SU-DHL-6 (cell line): ENCODE data around the gene ADSL.

Source experiments
- H2AFZ ChIP-seq: fragments of 200-600 bp; sonication (generic); 2 replicates; pipeline ENCODE4 v1.6.1; 2014; ENCODE audit warnings: low read depth, mild to moderate bottlenecking, moderate library complexity, mixed read lengths, antibody characterized with exemption, low read length; ENCODE audit not compliant: severe bottlenecking
- H3F3A ChIP-seq: fragments of 200-600 bp; shearing (Covaris generic); 2 replicates; pipeline ENCODE4 v1.6.0; 2016; ENCODE audit warnings: antibody characterized with exemption, mild to moderate bottlenecking; ENCODE audit not compliant: insufficient read depth
- H3K27ac ChIP-seq: fragments of 200-600 bp; sonication (generic); 2 replicates; pipeline ENCODE4 v1.5.1; 2016; ENCODE audit warnings: low read depth, mild to moderate bottlenecking, low read length, moderate library complexity, mixed read lengths
- H3K27me3 ChIP-seq: fragments of 200-600 bp; sonication (generic), shearing (Covaris generic); 2 replicates; pipeline ENCODE4 v1.6.0; 2014; ENCODE audit warnings: mild to moderate bottlenecking, low read length
- H3K36me3 ChIP-seq: fragments of 200-600 bp; sonication (generic); 2 replicates; pipeline ENCODE4 v1.6.1; 2014; ENCODE audit warnings: mild to moderate bottlenecking, low read length, mixed read lengths
- H3K4me2 ChIP-seq: fragments of 300-600, 200-600 bp; shearing (Covaris generic), sonication (generic); 2 replicates; pipeline ENCODE4 v1.6.0; 2014; ENCODE audit warnings: low read length, low read depth, mild to moderate bottlenecking; ENCODE audit not compliant: poor library complexity, severe bottlenecking
- H3K4me3 ChIP-seq: fragments of 200-600 bp; sonication (generic); 2 replicates; pipeline ENCODE4 v1.5.1; 2014; ENCODE audit warnings: antibody characterized with exemption, low read length, mild to moderate bottlenecking, mixed read lengths; ENCODE audit not compliant: insufficient read depth, poor library complexity, severe bottlenecking
- H3K79me2 ChIP-seq: fragments of 200-600 bp; sonication (generic); 2 replicates; pipeline ENCODE4 v1.6.1; 2014; ENCODE audit warnings: mild to moderate bottlenecking, low read length, moderate library complexity; ENCODE audit not compliant: insufficient read depth
- H3K9ac ChIP-seq: fragments of 200-600 bp; sonication (generic); 2 replicates; pipeline ENCODE4 v1.7.0; 2014; ENCODE audit warnings: mild to moderate bottlenecking, low read length
- H3K9me2 ChIP-seq: fragments of 200-600 bp; sonication (generic); replicated peaks from 2 replicates; pipeline ENCODE4 v1.6.1; 2014; ENCODE audit warnings: low read length; ENCODE audit not compliant: insufficient read depth
- H3K9me3 ChIP-seq: fragments of 200-600 bp; sonication (generic); 2 replicates; pipeline ENCODE4 v1.6.1; 2014; ENCODE audit warnings: low read length, mixed read lengths; ENCODE audit not compliant: insufficient read depth
- H4K20me1 ChIP-seq: fragments of 200-600 bp; sonication (generic); 2 replicates; pipeline ENCODE4 v1.6.1; 2014; ENCODE audit warnings: low read depth, mild to moderate bottlenecking, antibody characterized with exemption, low read length, moderate library complexity, mixed read lengths
- EZH2phosphoT487 ChIP-seq: fragments of 200-600 bp; sonication (generic), shearing (Covaris generic); conservative IDR thresholded peaks from 2 replicates; pipeline ENCODE4 v1.6.1; 2018; ENCODE audit warnings: mild to moderate bottlenecking, antibody characterized with exemption, low read length, moderate library complexity, mixed read lengths
- TF ChIP-seq, protein P1 (sequence below): fragments of 200-600 bp; sonication (generic); IDR thresholded peaks from one replicate; pipeline ENCODE4 v1.5.1; 2017; ENCODE audit warnings: antibody characterized with exemption, mild to moderate bottlenecking, low read length, moderate library complexity; ENCODE audit not compliant: insufficient read depth, poor library complexity, severe bottlenecking

Gene ADSL

DNA sequence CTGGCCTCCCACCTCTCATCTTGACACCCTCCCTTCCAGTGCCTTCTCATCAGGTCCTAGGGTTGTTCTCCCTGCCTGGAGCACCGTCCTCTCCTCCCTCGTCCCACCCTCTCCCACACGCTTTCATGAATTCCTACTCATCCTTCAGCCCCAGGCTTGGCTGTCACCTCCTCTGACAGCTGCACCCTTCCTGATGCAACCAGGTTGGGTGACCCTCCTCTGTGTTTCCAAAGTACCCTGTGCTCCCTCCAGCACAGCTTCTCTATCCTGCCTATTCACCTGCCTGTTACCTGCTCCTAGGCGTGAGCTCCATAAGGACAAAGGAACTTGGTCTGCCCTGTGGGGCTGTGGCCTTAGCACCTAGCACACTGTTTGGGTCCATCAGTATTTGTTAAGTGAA, 82.5 kb downstream of the ADSL start:
- no peak overlapping the region for H3K4me2 ChIP-seq
- H3K27ac ChIP-seq, result no peak overlapping the region
- H3K27me3 ChIP-seq, result no peaks in the 10 kb centered on the region
- peaks cover 24% of the 10 kb centered on the region for H3K79me2 ChIP-seq
- H3F3A ChIP-seq, result no peaks in the 10 kb centered on the region; the same call in 1 of the 2 replicates
- no peaks in the 10 kb centered on the region for H3K9me3 ChIP-seq
- no peak overlapping the region for H3K4me3 ChIP-seq
- no peaks in the 10 kb centered on the region for H3K9me2 ChIP-seq
- H2AFZ ChIP-seq, result no peak overlapping the region
- H4K20me1 ChIP-seq, result no peaks in the 10 kb centered on the region
- H3K9ac ChIP-seq, result no peak overlapping the region
- H3K36me3 ChIP-seq, result peaks cover 21% of the 10 kb centered on the region
- TF ChIP-seq EZH2phosphoT487, result no peak
- TF ChIP-seq, protein P1, sequence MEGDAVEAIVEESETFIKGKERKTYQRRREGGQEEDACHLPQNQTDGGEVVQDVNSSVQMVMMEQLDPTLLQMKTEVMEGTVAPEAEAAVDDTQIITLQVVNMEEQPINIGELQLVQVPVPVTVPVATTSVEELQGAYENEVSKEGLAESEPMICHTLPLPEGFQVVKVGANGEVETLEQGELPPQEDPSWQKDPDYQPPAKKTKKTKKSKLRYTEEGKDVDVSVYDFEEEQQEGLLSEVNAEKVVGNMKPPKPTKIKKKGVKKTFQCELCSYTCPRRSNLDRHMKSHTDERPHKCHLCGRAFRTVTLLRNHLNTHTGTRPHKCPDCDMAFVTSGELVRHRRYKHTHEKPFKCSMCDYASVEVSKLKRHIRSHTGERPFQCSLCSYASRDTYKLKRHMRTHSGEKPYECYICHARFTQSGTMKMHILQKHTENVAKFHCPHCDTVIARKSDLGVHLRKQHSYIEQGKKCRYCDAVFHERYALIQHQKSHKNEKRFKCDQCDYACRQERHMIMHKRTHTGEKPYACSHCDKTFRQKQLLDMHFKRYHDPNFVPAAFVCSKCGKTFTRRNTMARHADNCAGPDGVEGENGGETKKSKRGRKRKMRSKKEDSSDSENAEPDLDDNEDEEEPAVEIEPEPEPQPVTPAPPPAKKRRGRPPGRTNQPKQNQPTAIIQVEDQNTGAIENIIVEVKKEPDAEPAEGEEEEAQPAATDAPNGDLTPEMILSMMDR, result no peak

DNA sequence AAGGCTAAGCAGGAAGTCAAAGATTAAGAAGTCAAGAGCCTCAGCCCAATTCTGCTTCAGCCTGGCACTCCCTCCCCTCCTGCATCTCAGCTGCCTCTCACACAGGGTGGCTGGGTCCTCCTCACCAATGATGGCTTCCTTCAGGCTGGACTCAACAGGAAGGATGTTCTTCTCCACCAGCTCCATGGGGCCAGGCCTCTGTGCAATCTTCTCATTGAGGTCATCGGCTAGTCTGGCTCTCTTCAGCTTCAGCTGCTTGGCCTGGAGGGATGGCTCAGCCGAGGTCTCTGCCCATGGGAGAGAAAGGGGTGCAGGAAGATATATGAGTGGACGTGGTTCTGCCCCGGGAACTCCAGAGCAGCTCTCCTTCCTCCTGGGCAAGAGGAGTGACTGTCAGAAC, 83.2 kb downstream of the ADSL start:
- H3K9ac ChIP-seq, result no peak overlapping the region
- H3K27ac ChIP-seq, result no peak overlapping the region
- H3K9me2 ChIP-seq, result no peaks in the 10 kb centered on the region
- H3K27me3 ChIP-seq, result no peaks in the 10 kb centered on the region
- H3F3A ChIP-seq, result no peaks in the 10 kb centered on the region; the same call in 1 of the 2 replicates
- TF ChIP-seq, protein P1, result no peak
- no peak for TF ChIP-seq EZH2phosphoT487
- no peak overlapping the region for H3K4me3 ChIP-seq
- H3K36me3 ChIP-seq, result peaks cover 28% of the 10 kb centered on the region
- no peak overlapping the region for H3K4me2 ChIP-seq
- H2AFZ ChIP-seq, result no peak overlapping the region
- no peaks in the 10 kb centered on the region for H3K9me3 ChIP-seq
- peaks cover 31% of the 10 kb centered on the region for H3K79me2 ChIP-seq
- H4K20me1 ChIP-seq, result no peaks in the 10 kb centered on the region

DNA sequence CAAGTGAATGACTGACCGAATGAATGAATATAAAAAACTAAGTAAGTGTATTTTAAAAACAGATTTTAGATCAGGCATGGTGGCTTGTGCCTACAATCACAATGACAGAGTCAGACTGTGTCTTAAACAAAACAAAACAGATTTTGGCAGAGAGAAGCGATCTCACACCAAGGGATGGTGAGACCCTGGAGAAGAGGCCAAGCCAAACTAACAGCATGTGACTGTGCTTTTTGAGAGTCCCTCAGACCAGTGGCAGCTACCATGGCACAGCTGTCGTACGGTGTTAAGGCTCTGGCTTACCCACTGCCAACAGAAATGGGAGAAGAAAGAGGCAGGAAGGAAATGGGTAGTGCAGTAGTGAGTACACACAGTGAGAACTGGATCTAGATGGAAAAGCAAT, 84.7 kb downstream of the ADSL start:
- Histone ChIP-seq H3K9ac (no peak overlapping the region), H3K27me3 (no peaks in the 10 kb centered on the region), H3K36me3 (peaks cover 38% of the 10 kb centered on the region), H3K4me2 (no peak overlapping the region), H3K9me2 (no peaks in the 10 kb centered on the region), H4K20me1 (no peaks in the 10 kb centered on the region), H3F3A (peaks cover 10% of the 10 kb centered on the region), H3K4me3 (no peak overlapping the region), H3K79me2 (peaks cover 40% of the 10 kb centered on the region), H3K9me3 (no peaks in the 10 kb centered on the region), H2AFZ (no peak overlapping the region), H3K27ac (no peak overlapping the region)
- no peak for TF ChIP-seq EZH2phosphoT487

DNA sequence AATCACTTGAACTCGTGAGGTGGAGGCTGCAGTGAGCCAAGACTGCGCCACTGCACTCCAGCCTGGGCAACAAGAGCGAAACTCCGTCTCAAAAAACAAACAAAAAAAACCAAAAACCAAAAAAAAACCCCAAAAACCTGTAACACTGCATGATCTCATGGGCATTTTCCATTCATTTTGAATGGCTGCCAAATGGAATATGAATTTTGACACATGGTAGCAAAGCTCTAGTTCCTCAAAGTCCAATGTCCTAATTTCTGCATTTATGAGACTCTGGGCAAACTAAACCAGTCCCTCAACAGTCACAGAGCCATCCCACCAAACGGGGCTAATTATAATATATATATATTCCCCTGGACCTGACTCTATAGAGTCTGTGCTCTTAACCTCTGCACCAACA, 85.9 kb downstream of the ADSL start:
- Histone ChIP-seq H3K4me2 (no peak overlapping the region), H3K9me2 (no peaks in the 10 kb centered on the region), H3K9ac (no peak overlapping the region), H3F3A (peaks cover 21% of the 10 kb centered on the region), H3K4me3 (no peak overlapping the region), H3K36me3 (peaks cover 38% of the 10 kb centered on the region), H3K9me3 (no peaks in the 10 kb centered on the region), H3K27ac (peak overlapping the region; percentile 97; the same call in 1 of the 2 replicates), H4K20me1 (no peaks in the 10 kb centered on the region), H3K79me2 (peaks cover 40% of the 10 kb centered on the region), H2AFZ (no peak overlapping the region), H3K27me3 (no peaks in the 10 kb centered on the region)
- TF ChIP-seq, protein P1, result no peak
- no peak for TF ChIP-seq EZH2phosphoT487
